Liver (tissue), 9 donors: ENCODE results near the gene TRPC4AP. TPM values are rescaled to one million over a fixed set of nuclear protein-coding genes. Genes with fewer than 3 reads are reported as not detected.

Experiments used
- DNase-seq: peaks from one replicate; pipeline ENCODE4 v3.0.0-alpha.2; 2017; ENCODE audit warnings: low spot score
- H3K27ac ChIP-seq, 2 donors: one replicate each; pipeline ENCODE4 v1.7.0; 2013; ENCODE audit warnings: inconsistent platforms in 2 of 2, low read length in 2 of 2, control low read depth in 1 of 2, low read depth in 1 of 2, mild to moderate bottlenecking in 1 of 2
- H3K27me3 ChIP-seq, 4 donors: one replicate each; pipeline versions ENCODE4 v1.6.1 to v1.7.0; 2013; ENCODE audit warnings: low read length in 3 of 4, inconsistent platforms in 1 of 4, mild to moderate bottlenecking in 1 of 4, moderate library complexity in 1 of 4; ENCODE audit not compliant: control insufficient read depth in 4 of 4, insufficient read depth in 4 of 4
- H3K36me3 ChIP-seq, 4 donors: one replicate each; pipeline versions ENCODE4 v1.6.1 to v1.7.0; 2013; ENCODE audit warnings: low read length in 3 of 4, mild to moderate bottlenecking in 3 of 4, low read depth in 1 of 4, moderate library complexity in 1 of 4; ENCODE audit not compliant: control insufficient read depth in 4 of 4, insufficient read depth in 3 of 4
- H3K4me1 ChIP-seq, 4 donors: one replicate each; pipeline versions ENCODE4 v1.6.1 to v1.7.0; 2013; ENCODE audit warnings: low read length in 3 of 4, mild to moderate bottlenecking in 3 of 4, moderate library complexity in 1 of 4; ENCODE audit not compliant: control insufficient read depth in 4 of 4, insufficient read depth in 4 of 4
- H3K4me3 ChIP-seq, 3 donors: one replicate each; pipeline versions ENCODE4 v1.6.1 to v1.7.0; 2013; ENCODE audit warnings: low read length in 3 of 3, control low read depth in 1 of 3, low read depth in 1 of 3, mild to moderate bottlenecking in 1 of 3
- H3K9ac ChIP-seq, 2 donors: one replicate each; pipeline ENCODE4 v1.7.0; 2013; ENCODE audit warnings: low read length in 2 of 2, mild to moderate bottlenecking in 2 of 2, moderate library complexity in 2 of 2, control low read depth in 1 of 2, low read depth in 1 of 2
- H3K9me3 ChIP-seq, 4 donors: one replicate each; pipeline versions ENCODE4 v1.6.1 to v1.7.0; 2013; ENCODE audit warnings: low read length in 3 of 4; ENCODE audit not compliant: control insufficient read depth in 4 of 4
- CTCF ChIP-seq: fragments of 150-350 bp; IDR thresholded peaks from 2 replicates; pipeline ENCODE4 v1.5.1; 2017; ENCODE audit warnings: improper control_type of control experiment, low read depth, low read length; ENCODE audit not compliant: missing input control
- EGR1 ChIP-seq, 2 donors: IDR thresholded peaks; 2 replicates each; pipeline ENCODE4 v1.6.1; 2016 to 2018; ENCODE audit warnings: antibody characterized with exemption in 2 of 2, low read depth in 2 of 2
- FOXA1 ChIP-seq: IDR thresholded peaks from 2 replicates; pipeline ENCODE4 v1.6.1; 2016; ENCODE audit warnings: antibody characterized with exemption
- FOXA2 ChIP-seq: IDR thresholded peaks from 2 replicates; pipeline ENCODE4 v1.6.1; 2016; ENCODE audit warnings: antibody characterized with exemption
- GABPA ChIP-seq, 2 donors: IDR thresholded peaks in 1 of 2; conservative IDR thresholded peaks in 1 of 2; 2 replicates each; pipeline ENCODE4 v1.6.1; 2016; ENCODE audit warnings: antibody characterized with exemption in 2 of 2, mild to moderate bottlenecking in 1 of 2, moderate library complexity in 1 of 2
- HNF4A ChIP-seq, 2 donors: conservative IDR thresholded peaks; 2 replicates each; pipeline ENCODE4 v1.6.1; 2016; ENCODE audit warnings: antibody characterized with exemption in 2 of 2, mild to moderate bottlenecking in 2 of 2
- HNF4G ChIP-seq: IDR thresholded peaks from 2 replicates; pipeline ENCODE4 v1.6.1; 2016; ENCODE audit warnings: antibody characterized with exemption
- RAD21 ChIP-seq, 2 donors: IDR thresholded peaks; 2 replicates each; pipeline ENCODE4 v1.6.1; 2016; ENCODE audit warnings: antibody characterized with exemption in 2 of 2, mild to moderate bottlenecking in 2 of 2
- RXRA ChIP-seq, 2 donors: IDR thresholded peaks; 2 replicates each; pipeline ENCODE4 v1.6.1; 2017 to 2018; ENCODE audit warnings: antibody characterized with exemption in 2 of 2, mild to moderate bottlenecking in 1 of 2
- TAF1 ChIP-seq: conservative IDR thresholded peaks from 2 replicates; pipeline ENCODE4 v1.6.1; 2016; ENCODE audit warnings: antibody characterized with exemption, mild to moderate bottlenecking
- YY1 ChIP-seq: IDR thresholded peaks from 2 replicates; pipeline ENCODE4 v1.6.1; 2016; ENCODE audit warnings: antibody characterized with exemption, mild to moderate bottlenecking
- WGBS: extraction: QIAGEN DNeasy Blood & Tissue Kit; methylation state at CpG from one replicate; pipeline ENCODE4 v1.1.7; 2013; 5-methylcytosine and 5-hydroxymethylcytosine counted together
- polyA plus RNA-seq, 2 donors: library from polyadenylated mRNA; stranded (reverse) in 1 of 2; unstranded in 1 of 2; fragments of 200-250 nt in 1 of 2; fragments of >200 nt in 1 of 2; fragmentation: Nextera tagmentation in 1 of 2; extraction: Ambion mirVana in 1 of 2; gene quantifications; one replicate each; pipeline versions ENCODE4 v1.2.1 to v1.2.3, GENCODE V29; 2013 to 2015
- total RNA-seq, 2 donors: library from RNA; depleted of rRNA; stranded (reverse); fragments of >200 nt; gene quantifications; one replicate each; pipeline ENCODE4 v1.2.3, GENCODE V29; 2014
- TF ChIP-seq, protein P1 (sequence below): IDR thresholded peaks from 2 replicates; pipeline ENCODE4 v1.6.1; 2016; ENCODE audit warnings: antibody characterized with exemption
- TF ChIP-seq, protein P2 (sequence below): IDR thresholded peaks from 2 replicates; pipeline ENCODE4 v1.6.1; 2016; ENCODE audit warnings: antibody characterized with exemption
- donor health status: healthy.
- donor health status: healthy.
- donor health status: healthy.
- donor health status: healthy.
- donor health status: healthy.

The TRPC4AP gene
- total and polyA plus RNA-seq, 4 donors, result 26.3 to 57.2 (median 33.8) TPM

GRCh38 chr20:35108921-35109320 lies 16.3 kb upstream of the TRPC4AP start:
- H3K4me3 ChIP-seq, result no peak overlapping the region
- no peak overlapping the region for H3K9ac ChIP-seq
- no peaks in the 10 kb centered on the region for H3K27me3 ChIP-seq
- no peaks in the 10 kb centered on the region for H3K4me1 ChIP-seq
- no peak overlapping the region for H3K27ac ChIP-seq
- DNase-seq, result no peak
- WGBS, result 96% methylated on average over 4 of the region's 4 CpGs
- H3K36me3 ChIP-seq, result peaks cover 0 to 12% (median 3%) of the 10 kb centered on the region in 4 donors
- TF ChIP-seq, protein P1, sequence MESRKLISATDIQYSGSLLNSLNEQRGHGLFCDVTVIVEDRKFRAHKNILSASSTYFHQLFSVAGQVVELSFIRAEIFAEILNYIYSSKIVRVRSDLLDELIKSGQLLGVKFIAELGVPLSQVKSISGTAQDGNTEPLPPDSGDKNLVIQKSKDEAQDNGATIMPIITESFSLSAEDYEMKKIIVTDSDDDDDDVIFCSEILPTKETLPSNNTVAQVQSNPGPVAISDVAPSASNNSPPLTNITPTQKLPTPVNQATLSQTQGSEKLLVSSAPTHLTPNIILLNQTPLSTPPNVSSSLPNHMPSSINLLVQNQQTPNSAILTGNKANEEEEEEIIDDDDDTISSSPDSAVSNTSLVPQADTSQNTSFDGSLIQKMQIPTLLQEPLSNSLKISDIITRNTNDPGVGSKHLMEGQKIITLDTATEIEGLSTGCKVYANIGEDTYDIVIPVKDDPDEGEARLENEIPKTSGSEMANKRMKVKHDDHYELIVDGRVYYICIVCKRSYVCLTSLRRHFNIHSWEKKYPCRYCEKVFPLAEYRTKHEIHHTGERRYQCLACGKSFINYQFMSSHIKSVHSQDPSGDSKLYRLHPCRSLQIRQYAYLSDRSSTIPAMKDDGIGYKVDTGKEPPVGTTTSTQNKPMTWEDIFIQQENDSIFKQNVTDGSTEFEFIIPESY, result no peak
- TF ChIP-seq HNF4A (conservative IDR thresholded peaks at IDR 0.05) (no peak), FOXA1 (no peak), TAF1 (no peak), FOXA2 (no peak)
- H3K9me3 ChIP-seq, result no peaks in the 10 kb centered on the region

DNA sequence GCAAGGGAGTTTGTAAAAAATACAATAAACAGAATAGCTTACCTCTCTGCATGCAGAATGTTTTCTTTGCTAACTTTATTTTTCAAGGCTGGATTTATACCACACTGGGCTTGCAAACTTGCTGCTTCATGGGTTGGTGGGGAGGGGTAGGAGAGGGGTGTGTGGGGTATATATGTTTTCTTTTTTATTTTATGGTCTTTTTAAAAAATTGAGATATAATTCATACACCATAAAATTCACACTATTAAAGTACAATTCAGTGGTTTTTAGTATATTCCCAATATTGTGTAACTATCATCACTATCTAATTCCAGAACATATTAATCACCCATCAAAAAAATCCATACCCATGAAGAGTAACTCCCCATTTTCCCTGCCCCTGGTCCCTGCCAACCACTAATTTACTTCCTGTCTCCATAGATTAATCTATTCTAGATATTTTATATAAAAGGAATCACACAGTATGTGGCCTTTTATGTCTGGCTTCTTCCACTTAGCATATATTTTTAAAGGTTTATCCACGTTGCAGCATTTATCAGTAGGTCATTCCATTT lies 14.3 kb upstream of the TRPC4AP start:
- Histone ChIP-seq H3K27ac (no peak overlapping the region), H3K4me1 (no peaks in the 10 kb centered on the region), H3K27me3 (no peaks in the 10 kb centered on the region), H3K9me3 (no peaks in the 10 kb centered on the region), H3K36me3 (peaks cover 0 to 11% (median 3%) of the 10 kb centered on the region in 4 donors), H3K4me3 (no peak overlapping the region), H3K9ac (no peak overlapping the region)
- TF ChIP-seq TAF1 (no peak), RAD21 (IDR thresholded peaks at IDR 0.05) (no peak)
- WGBS, result 95% methylated on average over 1 of the region's 1 CpG
- DNase-seq, result no peak

- Histone ChIP-seq H3K27me3 (no peaks in the 10 kb centered on the region), H3K4me1 (no peaks in the 10 kb centered on the region), H3K27ac (no peak overlapping the region), H3K9ac (no peak overlapping the region), H3K36me3 (peaks cover 0 to 2% (median 0%) of the 10 kb centered on the region in 4 donors), H3K4me3 (no peak overlapping the region), H3K9me3 (no peaks in the 10 kb centered on the region)
- 69% methylated on average over 3 of the region's 3 CpGs for WGBS
- DNase-seq, result no peak
- TF ChIP-seq RXRA (IDR thresholded peaks at IDR 0.05) (no peak), HNF4G (no peak), FOXA1 (no peak), YY1 (no peak), FOXA2 (no peak), GABPA (IDR thresholded peaks at IDR 0.05 in 1 of 2, conservative IDR thresholded peaks at IDR 0.05 in 1 of 2) (no peak), CTCF (no peak), TAF1 (no peak), RAD21 (IDR thresholded peaks at IDR 0.05) (no peak), EGR1 (IDR thresholded peaks at IDR 0.05; ENCODE audit: low read depth in 2 of 2) (no peak)
- TF ChIP-seq, protein P2, sequence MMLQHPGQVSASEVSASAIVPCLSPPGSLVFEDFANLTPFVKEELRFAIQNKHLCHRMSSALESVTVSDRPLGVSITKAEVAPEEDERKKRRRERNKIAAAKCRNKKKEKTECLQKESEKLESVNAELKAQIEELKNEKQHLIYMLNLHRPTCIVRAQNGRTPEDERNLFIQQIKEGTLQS, result no peak
Observed at GRCh38 chr20:35104685-35105295, 12.2 kb upstream of the TRPC4AP start.
